ENCODE measurements around the gene PSME2. TPM values are rescaled to one million over a fixed set of nuclear protein-coding genes. Genes with fewer than 3 reads are reported as not detected.

PSME2 gene
- total and polyA plus RNA-seq, 2 of the 13 experiments (the other 11 are each of a cell fraction or from before 2014, with no cell fraction given) = 332 to 716 TPM

GRCh38 chr14:24146978-24147760 lies 759 bp upstream of the PSME2 start, which contains the start of gene RNF31 (continued):
- no peak for TF ChIP-seq REST (IDR thresholded peaks at IDR 0.05; ENCODE audit: borderline replicate concordance in 1 of 2, low read depth in 1 of 2, low read length in 2 of 2)
- TF ChIP-seq FOXP4 (CRISPR knock-in tag; IDR thresholded peaks at IDR 0.05) = no peak; the same call in none of the 2 replicates
- TF ChIP-seq NR2F2 (IDR thresholded peaks at IDR 0.05; ENCODE audit: borderline replicate concordance, low read depth) = no peak
- no peak; the same call in 1 of the 2 replicates for TF ChIP-seq ZNF674 (CRISPR knock-in tag; IDR thresholded peaks at IDR 0.05; ENCODE audit: low read depth)
- no peak; the same call in 1 of the 2 replicates for TF ChIP-seq ZNF800 (CRISPR knock-in tag; IDR thresholded peaks at IDR 0.05)
- no peak for TF ChIP-seq WIZ (CRISPR knock-in tag; IDR thresholded peaks at IDR 0.05)
- peak; percentile 95 for TF ChIP-seq KDM5A (IDR thresholded peaks at IDR 0.05; ENCODE audit: borderline replicate concordance, low read length)
- TF ChIP-seq ZBTB20 (CRISPR knock-in tag; IDR thresholded peaks at IDR 0.05; ENCODE audit: borderline replicate concordance, low read depth) = no peak; the same call in none of the 2 replicates
- TF ChIP-seq ZNF460 (CRISPR knock-in tag; IDR thresholded peaks at IDR 0.05; ENCODE audit: borderline replicate concordance) = no peak
- TF ChIP-seq SAP130 (CRISPR knock-in tag; IDR thresholded peaks at IDR 0.05; ENCODE audit: low read depth) = peak; percentile 89
- no peak for TF ChIP-seq NR1H2 (CRISPR knock-in tag; IDR thresholded peaks at IDR 0.05; ENCODE audit: borderline replicate concordance, low read depth)
- TF ChIP-seq PAXIP1 (CRISPR knock-in tag; conservative IDR thresholded peaks at IDR 0.05) = peak; percentile 11; the same call in 1 of the 2 replicates
- TF ChIP-seq PBX3 (CRISPR knock-in tag; IDR thresholded peaks at IDR 0.05; ENCODE audit: borderline replicate concordance) = peak; percentile 66; the same call in 1 of the 2 replicates
- peak; percentile 84 for TF ChIP-seq KAT8 (CRISPR knock-in tag; IDR thresholded peaks at IDR 0.05)
- peak; percentile 57; the same call in 1 of the 2 replicates for TF ChIP-seq ZIK1 (CRISPR knock-in tag; IDR thresholded peaks at IDR 0.05; ENCODE audit: borderline replicate concordance, low read depth)
